CD4-positive, alpha-beta T cell (primary cell): ENCODE measurements around the gene AGER. TPM values are rescaled to one million over a fixed set of nuclear protein-coding genes. Genes with fewer than 3 reads are reported as not detected.

Experiments
- ATAC-seq: fragments of 200-7000 bp; cut with Tn5 transposase; one replicate; pipeline ENCODE4 v1.10.0; 2022; ENCODE audit warnings: mild to moderate bottlenecking; ENCODE audit not compliant: poor library complexity
- CTCF ChIA-PET: fragments of 350-600 bp; sonication (Branson Sonifier 250); formaldehyde crosslinking; loops from one replicate; lab custom pipeline; 2021; ENCODE audit warnings: antibody characterized with exemption, inconsistent platforms; lab: Charles Lee
- POLR2A ChIA-PET: fragments of 350-600 bp; sonication (Branson Sonifier 250); formaldehyde crosslinking; loops from one replicate; lab custom pipeline; 2021; ENCODE audit warnings: antibody characterized with exemption, inconsistent platforms; lab: Charles Lee
- DNase-seq, 14 experiments: peaks; one replicate each; pipeline ENCODE4 v3.0.0-alpha.2; 2013 to 2020; ENCODE audit warnings: mixed read lengths in 2 of 14
- H3K27ac ChIP-seq, 2 donors: one replicate each; pipeline versions ENCODE4 v1.5.1 to v1.7.0; 2013; ENCODE audit warnings: low read length in 2 of 2, low read depth in 1 of 2, mild to moderate bottlenecking in 1 of 2
- H3K27me3 ChIP-seq, 2 experiments: 1 replicate in 1 of 2; 2 replicates in 1 of 2; pipeline versions ENCODE4 v1.6.1 to v1.7.0; 2013; ENCODE audit warnings: low read length in 2 of 2, control low read depth in 1 of 2, mild to moderate bottlenecking in 1 of 2, moderate library complexity in 1 of 2; ENCODE audit not compliant: insufficient read depth in 2 of 2, control insufficient read depth in 1 of 2
- H3K36me3 ChIP-seq: one replicate; pipeline ENCODE4 v1.6.1; 2013; ENCODE audit warnings: low read length, control low read depth; ENCODE audit not compliant: insufficient read depth
- H3K4me1 ChIP-seq: one replicate; pipeline ENCODE4 v1.6.1; 2013; ENCODE audit warnings: low read length, control low read depth; ENCODE audit not compliant: insufficient read depth
- H3K4me3 ChIP-seq: one replicate; pipeline ENCODE4 v1.5.1; 2013; ENCODE audit warnings: mild to moderate bottlenecking, low read length, moderate library complexity
- H3K9me3 ChIP-seq, 2 experiments: 1 replicate in 1 of 2; 2 replicates in 1 of 2; pipeline versions ENCODE4 v1.6.1 to v1.7.0; 2013; ENCODE audit warnings: low read length in 2 of 2, mild to moderate bottlenecking in 2 of 2, control low read depth in 1 of 2, moderate library complexity in 1 of 2; ENCODE audit not compliant: control insufficient read depth in 1 of 2, insufficient read depth in 1 of 2
- H3K27ac Mint-ChIP-seq: one replicate; pipeline ENCODE4 v1.8.0; 2020; ENCODE audit warnings: mixed read lengths
- H3K27me3 Mint-ChIP-seq: one replicate; pipeline ENCODE4 v1.8.0; 2021; ENCODE audit warnings: mixed read lengths
- H3K36me3 Mint-ChIP-seq: one replicate; pipeline ENCODE4 v1.8.0; 2021; ENCODE audit warnings: low read depth, mixed read lengths
- H3K4me1 Mint-ChIP-seq: one replicate; pipeline ENCODE4 v1.8.0; 2021; ENCODE audit warnings: low read depth, mixed read lengths
- H3K4me3 Mint-ChIP-seq: one replicate; pipeline ENCODE4 v1.8.0; 2020; ENCODE audit warnings: mild to moderate bottlenecking, mixed read lengths
- H3K9me3 Mint-ChIP-seq: one replicate; pipeline ENCODE4 v1.8.0; 2020; ENCODE audit warnings: mixed read lengths
- intact Hi-C, 2 experiments: fragments of 100-400 bp; cut with DNase I in 1 of 2; cut with micrococcal nuclease in 1 of 2; formaldehyde crosslinking; loops; one replicate each; pipeline versions ENCODE4 v1.15.1 to v1.9.0; 2023 to 2025; cut with DNase I, micrococcal nuclease
- total RNA-seq, 174 experiments: library from RNA in 2 of 174; stranded (reverse) in 2 of 174; gene quantifications; one replicate each; pipeline ENCODE4 v1.2.3 and lab custom pipeline; 2021 to 2026
- TF ChIP-seq, protein P1 (sequence below): fragments of 200-600 bp; IDR thresholded peaks from one replicate; pipeline ENCODE4 v1.8.0; 2022; ENCODE audit warnings: antibody characterized with exemption, mild to moderate bottlenecking

Gene AGER
- total RNA-seq, 2 experiments from 2014 or later, result 23.5 to 27.0 TPM

DNA sequence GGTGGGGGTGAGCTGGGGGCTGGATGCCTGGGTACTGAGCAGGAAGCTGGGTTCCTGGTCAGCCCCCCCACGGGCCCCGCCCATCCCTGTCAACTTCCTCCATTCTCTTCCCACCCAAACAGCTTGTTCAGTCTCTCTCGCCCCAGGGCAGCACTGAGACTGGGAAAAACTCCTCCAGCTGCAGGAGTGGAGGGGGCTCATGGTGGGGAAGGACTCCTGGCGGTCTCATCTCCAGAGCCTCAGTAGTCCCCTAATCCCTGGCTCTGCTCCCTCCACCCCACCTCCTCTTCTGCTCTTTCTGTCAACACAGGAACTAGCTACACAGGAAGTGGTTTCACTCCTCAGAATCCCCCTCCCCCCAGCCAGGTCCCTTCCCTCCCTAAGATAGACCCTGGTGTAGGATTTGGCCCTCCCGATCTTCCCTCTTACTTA, 8.6 kb upstream of the AGER start, which contains the start of gene GPSM3:
GPSM3 (minus strand) TSS at position 36 of the 432 bp plus-strand sequence. CDS start 130 bp downstream, outside the sequence.
- Mint-ChIP-seq H3K36me3 (peaks cover 57% of the 10 kb centered on the region), H3K27ac (peak within 1 kb of the TSS; percentile 96), H3K27me3 (no peaks in the 10 kb centered on the region), H3K4me1 (peaks cover 65% of the 10 kb centered on the region), H3K9me3 (no peaks in the 10 kb centered on the region), H3K4me3 (peak within 1 kb of the TSS; percentile 99)
- Histone ChIP-seq H3K9me3 (no peaks in the 10 kb centered on the region), H3K4me3 (peak within 1 kb of the TSS; percentile 96), H3K27ac (peak within 1 kb of the TSS; percentile 93), H3K4me1 (peaks cover 71% of the 10 kb centered on the region), H3K36me3 (peaks cover 22% of the 10 kb centered on the region), H3K27me3 (no peaks in the 10 kb centered on the region)
- DNase-seq (peak in 13 of 14 experiments; percentile 36 to 83 (median 62)), ATAC-seq (peak; percentile 10)
- POLR2A ChIA-PET, result interaction anchor here (0.5 to 12.1 kb wide), 16 partner anchors 12 to 1577 kb away, joined by 3 to 242 read pairs (median 4); partner anchors contain the start of genes AGPAT1, ATF6B, DXO and EGFL8
- TF ChIP-seq, protein P1, sequence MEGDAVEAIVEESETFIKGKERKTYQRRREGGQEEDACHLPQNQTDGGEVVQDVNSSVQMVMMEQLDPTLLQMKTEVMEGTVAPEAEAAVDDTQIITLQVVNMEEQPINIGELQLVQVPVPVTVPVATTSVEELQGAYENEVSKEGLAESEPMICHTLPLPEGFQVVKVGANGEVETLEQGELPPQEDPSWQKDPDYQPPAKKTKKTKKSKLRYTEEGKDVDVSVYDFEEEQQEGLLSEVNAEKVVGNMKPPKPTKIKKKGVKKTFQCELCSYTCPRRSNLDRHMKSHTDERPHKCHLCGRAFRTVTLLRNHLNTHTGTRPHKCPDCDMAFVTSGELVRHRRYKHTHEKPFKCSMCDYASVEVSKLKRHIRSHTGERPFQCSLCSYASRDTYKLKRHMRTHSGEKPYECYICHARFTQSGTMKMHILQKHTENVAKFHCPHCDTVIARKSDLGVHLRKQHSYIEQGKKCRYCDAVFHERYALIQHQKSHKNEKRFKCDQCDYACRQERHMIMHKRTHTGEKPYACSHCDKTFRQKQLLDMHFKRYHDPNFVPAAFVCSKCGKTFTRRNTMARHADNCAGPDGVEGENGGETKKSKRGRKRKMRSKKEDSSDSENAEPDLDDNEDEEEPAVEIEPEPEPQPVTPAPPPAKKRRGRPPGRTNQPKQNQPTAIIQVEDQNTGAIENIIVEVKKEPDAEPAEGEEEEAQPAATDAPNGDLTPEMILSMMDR, result no peak
- intact Hi-C loops, result loop anchor here (2.0 to 10.0 kb wide), 5 partner anchors 45 to 1978 kb away; partner anchors contain the start of genes C6orf47 (in 1 of the 2), CSNK2B (in 1 of the 2), EHMT2 (in 1 of the 2) and GPANK1 (in 1 of the 2)
- CTCF ChIA-PET, result no interaction called here

DNA sequence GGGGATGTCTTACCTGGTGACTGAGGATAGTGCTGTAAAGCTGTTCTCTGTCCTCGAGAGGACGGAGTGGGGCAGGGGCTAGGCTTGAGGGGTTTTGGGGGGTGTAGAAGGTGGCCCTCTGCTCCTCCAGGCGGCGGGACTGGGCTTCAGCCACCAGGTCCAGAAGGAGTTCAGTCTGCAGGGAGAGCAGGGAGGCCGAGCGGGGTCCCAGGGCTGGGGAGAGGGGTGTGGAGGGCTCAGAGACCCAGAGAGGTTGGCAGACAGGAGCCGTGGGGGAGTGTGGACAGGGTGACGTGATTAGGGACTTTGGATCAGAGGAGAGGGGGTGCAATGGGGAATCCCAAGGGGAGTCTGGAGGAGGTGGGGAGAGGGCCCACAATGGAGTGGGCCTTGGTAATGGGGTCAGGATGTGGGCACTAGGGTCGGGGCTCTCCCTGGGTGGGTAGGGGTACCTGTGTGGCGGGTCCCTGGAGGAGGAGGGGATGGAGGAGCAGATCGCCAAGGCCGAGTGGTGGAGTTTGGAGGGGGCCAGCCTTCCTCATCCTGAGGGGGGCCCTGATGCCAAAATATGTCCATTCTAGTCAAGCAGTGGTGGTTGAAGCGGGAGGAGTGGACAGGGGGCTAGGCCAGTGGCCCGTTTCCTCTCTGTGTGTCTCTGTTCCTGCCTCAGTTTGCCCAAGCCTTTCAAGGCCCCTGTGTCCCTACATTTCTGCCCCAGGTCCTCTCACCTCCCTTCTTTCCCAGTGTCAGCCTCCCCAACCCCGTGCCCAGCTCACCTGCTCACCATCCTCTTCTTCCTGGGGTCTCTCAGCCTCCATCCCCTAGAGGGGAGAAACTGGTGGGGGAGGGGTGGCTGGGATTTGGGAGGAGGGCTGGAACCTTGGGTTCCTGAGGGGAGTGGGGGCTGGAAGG, 7.9 kb upstream of the AGER start:
- ChIA-PET CTCF (no interaction called here), POLR2A (interaction anchor here (0.5 to 12.1 kb wide), 15 partner anchors 13 to 1576 kb away, joined by 3 to 242 read pairs (median 5); partner anchors contain the start of genes AGPAT1, ATF6B, DXO and EGFL8)
- Mint-ChIP-seq H3K4me3 (peak overlapping the region; percentile 99), H3K27me3 (no peaks in the 10 kb centered on the region), H3K4me1 (peaks cover 70% of the 10 kb centered on the region), H3K36me3 (peaks cover 63% of the 10 kb centered on the region), H3K9me3 (no peaks in the 10 kb centered on the region), H3K27ac (peak overlapping the region; percentile 96)
- intact Hi-C loops, result loop anchor here (1.0 to 10.0 kb wide), 6 partner anchors 16 to 1977 kb away; partner anchors contain the start of genes AGPAT1 (in 1 of the 2), C6orf47 (in 1 of the 2), CSNK2B (in 1 of the 2) and EHMT2 (in 1 of the 2)
- peak in 3 of 14 experiments; percentile 51 to 70 (median 62) for DNase-seq
- Histone ChIP-seq H3K4me1 (peaks cover 74% of the 10 kb centered on the region), H3K27ac (peak overlapping the region; percentile 93), H3K9me3 (no peaks in the 10 kb centered on the region), H3K4me3 (peak overlapping the region; percentile 96), H3K27me3 (no peaks in the 10 kb centered on the region), H3K36me3 (peaks cover 29% of the 10 kb centered on the region)
- TF ChIP-seq, protein P1, result no peak
- no peak for ATAC-seq
